A549 (cell line): ENCODE data around the gene EPC2. TPM values are rescaled to one million over a fixed set of nuclear protein-coding genes. Genes with fewer than 3 reads are reported as not detected.

Experiments
- ATAC-seq, 2 experiments: fragments of 200-7000 bp in 1 of 2; fragments of >200 bp in 1 of 2; cut with Nextera tagmentation in 1 of 2; cut with Tn5 transposase in 1 of 2; 3 replicates each; pipeline versions ENCODE4 v1.8.0 to v1.9.1; 2018 to 2020; ENCODE audit warnings: mild to moderate bottlenecking in 1 of 2, moderate library complexity in 1 of 2
- CTCF ChIA-PET: fragments of 300-600 bp; sonication (Branson Sonifier 250); formaldehyde crosslinking; extraction: SDS; loops from one replicate; lab custom pipeline; 2021; ENCODE audit warnings: antibody characterized with exemption, inconsistent platforms; lab: Yijun Ruan, JAX
- POLR2A ChIA-PET: fragments of 350-600 bp; formaldehyde crosslinking; extraction: SDS; loops from one replicate; lab custom pipeline; 2021; ENCODE audit warnings: antibody characterized with exemption, inconsistent platforms; lab: Yijun Ruan, JAX
- DNase-seq, 2 experiments: peaks; one replicate each; pipeline versions ENCODE4 v3.0.0 to v3.0.0-alpha.2; 2011 to 2016; ENCODE audit warnings: low read depth in 1 of 2, low spot score in 1 of 2
- FAIRE-seq: peaks from 2 replicates; lab custom pipeline; 2011; peaks lifted over from hg19 to GRCh38; lab: Jason Lieb, UNC
- H3K27ac ChIP-seq, 2 experiments: fragments of >200 bp; sonication (Bioruptor Twin); formaldehyde crosslinking; 3 replicates each; pipeline ENCODE4 v1.5.1; 2016 to 2017
- H3K4me1 ChIP-seq: fragments of >200 bp; sonication (Bioruptor Twin); formaldehyde crosslinking; 3 replicates; pipeline ENCODE4 v1.6.1; 2016
- H3K4me2 ChIP-seq: fragments of >200 bp; sonication (Bioruptor Twin); formaldehyde crosslinking; 3 replicates; pipeline ENCODE4 v1.6.1; 2016
- H3K4me3 ChIP-seq: fragments of >200 bp; sonication (Bioruptor Twin); formaldehyde crosslinking; 3 replicates; pipeline ENCODE4 v1.5.1; 2016
- H3K9me3 ChIP-seq: fragments of >200 bp; sonication (Bioruptor Twin); formaldehyde crosslinking; 3 replicates; pipeline ENCODE4 v1.6.1; 2016
- CBX2 ChIP-seq: fragments of 200-600 bp; sonication (generic); IDR thresholded peaks from 2 replicates; pipeline ENCODE4 v1.6.1; 2016; ENCODE audit warnings: low read depth, mild to moderate bottlenecking, borderline replicate concordance
- CBX8 ChIP-seq: fragments of 200-600 bp; sonication (generic); IDR thresholded peaks from 2 replicates; pipeline ENCODE4 v1.6.1; 2016
- CEBPB ChIP-seq, 2 experiments: fragments of >200 bp in 1 of 2; sonication (Bioruptor Twin) in 1 of 2; formaldehyde crosslinking in 1 of 2; IDR thresholded peaks; 2 replicates each; pipeline ENCODE4 v1.6.1; 2012 to 2016
- CHD2 ChIP-seq: fragments of 150-350 bp; IDR thresholded peaks from 2 replicates; pipeline ENCODE4 v1.6.1; 2014; ENCODE audit warnings: low read length; ENCODE audit not compliant: partially characterized antibody
- CHD4 ChIP-seq: fragments of 200-600 bp; sonication (generic); IDR thresholded peaks from 2 replicates; pipeline ENCODE4 v1.6.1; 2016; ENCODE audit warnings: antibody characterized with exemption, mild to moderate bottlenecking, borderline replicate concordance
- EHF ChIP-seq: fragments of 250-450 bp; sonication (Bioruptor Pico); IDR thresholded peaks from 2 replicates; pipeline ENCODE4 v1.5.0; 2020; ENCODE audit warnings: mild to moderate bottlenecking
- EHMT2 ChIP-seq: fragments of 200-600 bp; sonication (generic); IDR thresholded peaks from 2 replicates; pipeline ENCODE4 v1.6.1; 2016; ENCODE audit warnings: antibody characterized with exemption, low read depth, mild to moderate bottlenecking, moderate library complexity
- EP300 ChIP-seq, 2 experiments: fragments of >200 bp; sonication (Bioruptor Twin); formaldehyde crosslinking; IDR thresholded peaks; 2 replicates in 1 of 2; 3 replicates in 1 of 2; pipeline ENCODE4 v1.6.1; 2016 to 2017
- FOSL2 ChIP-seq, 2 experiments: fragments of 450-650 bp in 1 of 2; fragments of >200 bp in 1 of 2; sonication (Bioruptor Twin) in 1 of 2; formaldehyde crosslinking; IDR thresholded peaks; 2 replicates each; pipeline versions ENCODE4 v1.5.0 to v1.6.1; 2016 to 2020; ENCODE audit warnings: mild to moderate bottlenecking in 1 of 2, moderate library complexity in 1 of 2
- HES2 ChIP-seq: fragments of >200 bp; sonication (Bioruptor Twin); formaldehyde crosslinking; IDR thresholded peaks from 2 replicates; pipeline ENCODE4 v1.6.1; 2016
- HMGXB4 ChIP-seq: fragments of 250-450 bp; sonication (Bioruptor Pico); IDR thresholded peaks from 2 replicates; pipeline ENCODE4 v1.5.0; 2021; ENCODE audit warnings: mild to moderate bottlenecking, moderate library complexity, borderline replicate concordance
- HOXB13 ChIP-seq: fragments of 250-450 bp; sonication (Bioruptor Pico); IDR thresholded peaks from 2 replicates; pipeline ENCODE4 v1.5.0; 2020; ENCODE audit warnings: low read depth, mild to moderate bottlenecking, moderate library complexity
- JUN ChIP-seq, 2 experiments: fragments of >200 bp; sonication (Bioruptor Twin); formaldehyde crosslinking; IDR thresholded peaks; 2 replicates in 1 of 2; 3 replicates in 1 of 2; pipeline ENCODE4 v1.6.1; 2016 to 2017
- KDM1A ChIP-seq: fragments of 200-600 bp; sonication (generic); IDR thresholded peaks from 2 replicates; pipeline ENCODE4 v1.6.1; 2016; ENCODE audit warnings: low read depth, mild to moderate bottlenecking
- KDM5A ChIP-seq: fragments of 200-600 bp; sonication (generic); IDR thresholded peaks from 2 replicates; pipeline ENCODE4 v1.6.1; 2016; ENCODE audit warnings: antibody characterized with exemption, mild to moderate bottlenecking
- MAFK ChIP-seq: fragments of 450-650 bp; IDR thresholded peaks from 2 replicates; pipeline ENCODE4 v1.6.1; 2014; ENCODE audit not compliant: partially characterized antibody
- NFE2L2 ChIP-seq: fragments of 150-350 bp; conservative IDR thresholded peaks from 2 replicates; pipeline ENCODE4 v1.6.1; 2014; ENCODE audit warnings: low read length
- NR3C1 ChIP-seq: fragments of >200 bp; sonication (Bioruptor Twin); formaldehyde crosslinking; IDR thresholded peaks from 3 replicates; pipeline ENCODE4 v1.6.1; 2017
- PHF8 ChIP-seq: fragments of 200-600 bp; sonication (generic); IDR thresholded peaks from 2 replicates; pipeline ENCODE4 v1.6.1; 2016; ENCODE audit warnings: low read depth, mild to moderate bottlenecking, antibody characterized with exemption, moderate library complexity, borderline replicate concordance
- RARB ChIP-seq: fragments of 250-450 bp; sonication (Bioruptor Pico); IDR thresholded peaks from 2 replicates; pipeline ENCODE4 v1.8.0; 2021; ENCODE audit warnings: mild to moderate bottlenecking, moderate library complexity
- RCOR1 ChIP-seq: fragments of 150-350 bp; IDR thresholded peaks from 2 replicates; pipeline ENCODE4 v1.6.1; 2014; ENCODE audit warnings: antibody characterized with exemption, low read length, low read depth
- RFX5 ChIP-seq: fragments of 450-650 bp; IDR thresholded peaks from 2 replicates; pipeline ENCODE4 v1.7.1; 2014; ENCODE audit warnings: antibody characterized with exemption, mild to moderate bottlenecking, moderate library complexity
- USF2 ChIP-seq: fragments of 450-650 bp; IDR thresholded peaks from 2 replicates; pipeline ENCODE4 v1.6.1; 2014; ENCODE audit warnings: antibody characterized with exemption
- ZC3H11A ChIP-seq: fragments of 450-650 bp; IDR thresholded peaks from 2 replicates; pipeline ENCODE4 v1.6.1; 2014; ENCODE audit warnings: antibody characterized with exemption, mild to moderate bottlenecking
- ZNF302 ChIP-seq: fragments of 250-450 bp; sonication (Bioruptor Pico); IDR thresholded peaks from 2 replicates; pipeline ENCODE4 v1.9.0; 2021; ENCODE audit warnings: inconsistent platforms, mild to moderate bottlenecking, moderate library complexity
- ZSCAN20 ChIP-seq: fragments of 250-450 bp; sonication (Bioruptor Pico); IDR thresholded peaks from 2 replicates; pipeline ENCODE4 v1.8.0; 2022; ENCODE audit warnings: mild to moderate bottlenecking, moderate library complexity
- WGBS: methylation state at CpG from one replicate; pipeline ENCODE4 v1.1.6; 2017; ENCODE audit errors: missing lambda C conversion rate; 5-methylcytosine and 5-hydroxymethylcytosine counted together
- polyA plus RNA-seq, 4 experiments: library from polyadenylated mRNA; depleted of rRNA in 3 of 4; stranded (reverse); fragments of >200 nt; fragmentation: RNase III in 1 of 4; extraction: RNeasy Plus Mini Kit Qiagen cat#74134 plus additional on column Dnase treatment in 1 of 4; gene quantifications; 2 replicates in 3 of 4; 3 replicates in 1 of 4; pipeline ENCODE4 v1.2.3, GENCODE V29; 2011 to 2017
- TF ChIP-seq, protein P1 (sequence below): fragments of >200 bp; sonication (Bioruptor Twin); formaldehyde crosslinking; IDR thresholded peaks from 3 replicates; pipeline ENCODE4 v1.5.1; 2016
- TF ChIP-seq, protein P2 (sequence below): IDR thresholded peaks from 2 replicates; pipeline ENCODE4 v1.6.1; 2012

Gene EPC2
- polyA plus RNA-seq, 2 of the 4 experiments (the other 2 are of a cell fraction) = 8.8 to 23.0 TPM

DNA sequence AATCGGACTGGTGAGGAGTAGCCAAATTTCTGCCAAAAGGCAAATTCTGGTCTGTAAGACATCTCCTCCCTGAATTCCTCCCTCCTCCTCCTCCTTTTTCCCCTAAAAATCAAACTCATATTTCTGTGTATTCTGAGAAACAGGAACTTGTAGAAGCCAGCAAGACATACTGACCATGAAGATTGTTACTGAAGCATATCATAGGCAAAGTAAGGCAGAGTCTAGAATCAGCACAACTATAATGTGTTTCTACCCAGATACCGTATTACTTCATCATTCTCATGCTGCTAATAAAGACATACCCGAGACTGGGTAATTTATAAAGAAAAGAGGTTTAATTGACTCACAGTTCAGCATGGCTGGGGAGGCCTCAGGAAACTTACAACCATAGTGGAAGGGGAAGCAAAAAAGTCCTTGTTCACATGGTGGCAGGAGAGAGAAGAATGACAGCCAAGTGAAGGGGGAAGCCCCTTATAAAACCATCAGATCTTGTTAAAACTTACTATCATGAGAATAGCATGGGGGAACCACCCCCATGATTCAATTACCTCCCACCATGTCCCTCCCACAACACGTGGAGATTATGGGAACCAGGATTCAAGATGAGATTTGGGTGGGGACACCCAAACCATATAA is 24.9 kb upstream of the EPC2 start:
- no peak for ATAC-seq
- no peak overlapping the region for H3K4me3 ChIP-seq
- H3K4me2 ChIP-seq = no peak overlapping the region
- no peak overlapping the region for H3K27ac ChIP-seq
- FAIRE-seq = no peak
- no peak for DNase-seq
- ChIA-PET POLR2A (no interaction called here), CTCF (no interaction called here)
- TF ChIP-seq ZNF302 (no peak), CHD2 (no peak), EHMT2 (no peak), CBX8 (no peak), MAFK (no peak), EP300 (IDR thresholded peaks at IDR 0.05) (no peak), CBX2 (no peak), HES2 (no peak), ZSCAN20 (CRISPR knock-in tag) (no peak), RCOR1 (no peak), PHF8 (no peak), RFX5 (no peak), HMGXB4 (no peak), HOXB13 (CRISPR knock-in tag) (no peak), JUN (IDR thresholded peaks at IDR 0.05) (no peak), NR3C1 (no peak), KDM5A (no peak)
- peaks cover 3% of the 10 kb centered on the region; the same call in 2 of the 3 replicates for H3K4me1 ChIP-seq
- 21% methylated on average over 4 of the region's 4 CpGs for WGBS
- no peaks in the 10 kb centered on the region for H3K9me3 ChIP-seq

GRCh38 chr2:148622366-148622765 is 22.2 kb upstream of the EPC2 start:
- H3K4me3 ChIP-seq = no peak overlapping the region
- TF ChIP-seq, protein P1, sequence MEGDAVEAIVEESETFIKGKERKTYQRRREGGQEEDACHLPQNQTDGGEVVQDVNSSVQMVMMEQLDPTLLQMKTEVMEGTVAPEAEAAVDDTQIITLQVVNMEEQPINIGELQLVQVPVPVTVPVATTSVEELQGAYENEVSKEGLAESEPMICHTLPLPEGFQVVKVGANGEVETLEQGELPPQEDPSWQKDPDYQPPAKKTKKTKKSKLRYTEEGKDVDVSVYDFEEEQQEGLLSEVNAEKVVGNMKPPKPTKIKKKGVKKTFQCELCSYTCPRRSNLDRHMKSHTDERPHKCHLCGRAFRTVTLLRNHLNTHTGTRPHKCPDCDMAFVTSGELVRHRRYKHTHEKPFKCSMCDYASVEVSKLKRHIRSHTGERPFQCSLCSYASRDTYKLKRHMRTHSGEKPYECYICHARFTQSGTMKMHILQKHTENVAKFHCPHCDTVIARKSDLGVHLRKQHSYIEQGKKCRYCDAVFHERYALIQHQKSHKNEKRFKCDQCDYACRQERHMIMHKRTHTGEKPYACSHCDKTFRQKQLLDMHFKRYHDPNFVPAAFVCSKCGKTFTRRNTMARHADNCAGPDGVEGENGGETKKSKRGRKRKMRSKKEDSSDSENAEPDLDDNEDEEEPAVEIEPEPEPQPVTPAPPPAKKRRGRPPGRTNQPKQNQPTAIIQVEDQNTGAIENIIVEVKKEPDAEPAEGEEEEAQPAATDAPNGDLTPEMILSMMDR = no peak
- no peak for TF ChIP-seq NFE2L2
- TF ChIP-seq CHD4 = no peak
- no peak for TF ChIP-seq CBX8
- no peak for TF ChIP-seq ZC3H11A
- TF ChIP-seq EHF (CRISPR knock-in tag) = no peak
- no peak for TF ChIP-seq KDM1A
- no peak for TF ChIP-seq USF2
- TF ChIP-seq, protein P2, sequence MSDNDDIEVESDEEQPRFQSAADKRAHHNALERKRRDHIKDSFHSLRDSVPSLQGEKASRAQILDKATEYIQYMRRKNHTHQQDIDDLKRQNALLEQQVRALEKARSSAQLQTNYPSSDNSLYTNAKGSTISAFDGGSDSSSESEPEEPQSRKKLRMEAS = no peak
- no peak for TF ChIP-seq PHF8
- no peak for TF ChIP-seq CEBPB (IDR thresholded peaks at IDR 0.05)
- no peak for TF ChIP-seq FOSL2 (IDR thresholded peaks at IDR 0.05)
- no peak for TF ChIP-seq FOSL2 (CRISPR knock-in tag; IDR thresholded peaks at IDR 0.05)
- no peak for TF ChIP-seq ZNF302
- TF ChIP-seq RARB (CRISPR knock-in tag) = no peak
- TF ChIP-seq, all 56 proteins: peak for 0
- DNase-seq (no peak), FAIRE-seq (no peak), ATAC-seq (no peak)
- Histone ChIP-seq H3K4me2 (no peak overlapping the region), H3K9me3 (no peaks in the 10 kb centered on the region), H3K4me1 (no peaks in the 10 kb centered on the region), H3K27ac (no peak overlapping the region)
- ChIA-PET POLR2A (no interaction called here), CTCF (no interaction called here)
- 11% methylated on average over 3 of the region's 3 CpGs for WGBS
